DMS79 treated with DMSO at 0.1 percent for 48 hours (cell line): ENCODE results near the gene SPEM1.

Experiments
- DNase-seq: peaks from one replicate; lab custom pipeline; 2025; lab: John Stamatoyannopoulos, UW

SPEM1 gene

DNA sequence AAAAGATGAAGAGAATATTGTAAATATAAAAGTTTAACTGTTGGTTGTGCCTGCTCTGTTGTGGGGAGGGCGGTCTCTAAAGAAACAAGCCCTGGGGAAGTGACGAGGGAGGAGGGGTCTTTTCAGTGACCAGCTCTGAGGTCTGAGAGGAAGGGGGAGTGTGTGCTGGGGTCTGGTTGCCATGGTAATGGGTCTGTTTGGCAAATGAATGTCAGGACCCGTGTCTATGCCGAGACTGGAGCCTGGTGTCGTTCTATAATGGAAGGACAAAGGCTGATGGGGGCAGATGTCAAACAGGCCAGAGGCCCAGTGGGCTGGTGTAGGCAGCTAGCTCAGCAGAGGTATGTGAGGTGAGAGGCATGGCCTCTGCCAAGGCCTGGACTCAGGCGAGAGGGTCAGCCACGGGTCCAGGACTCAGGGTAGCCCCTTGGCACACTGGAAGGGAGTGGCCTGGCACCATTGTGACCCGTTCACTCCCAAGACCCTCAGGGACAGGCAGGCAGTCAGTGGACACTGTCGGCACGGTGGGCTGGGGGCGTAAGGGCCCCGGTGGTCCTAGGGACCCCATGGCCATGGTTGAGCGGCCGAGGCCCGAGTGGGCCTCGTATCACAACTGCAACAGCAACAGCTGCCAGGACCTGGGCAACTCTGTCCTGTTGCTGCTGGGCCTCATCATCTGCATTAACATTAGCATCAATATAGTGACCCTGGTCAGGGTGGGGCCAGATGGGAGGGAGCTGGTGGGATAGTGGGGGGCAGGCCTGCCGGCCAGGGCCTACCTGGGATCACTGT, at the start of gene SPEM1:
TSS of gene SPEM1 (plus strand) at position 506 of the 792 bp plus-strand sequence. CDS start at position 567, 61 bp downstream.
- no peak for DNase-seq

GRCh38 chr17:7370853-7371252, 49.3 kb upstream of the SPEM1 start:
- no peak for DNase-seq

DNA sequence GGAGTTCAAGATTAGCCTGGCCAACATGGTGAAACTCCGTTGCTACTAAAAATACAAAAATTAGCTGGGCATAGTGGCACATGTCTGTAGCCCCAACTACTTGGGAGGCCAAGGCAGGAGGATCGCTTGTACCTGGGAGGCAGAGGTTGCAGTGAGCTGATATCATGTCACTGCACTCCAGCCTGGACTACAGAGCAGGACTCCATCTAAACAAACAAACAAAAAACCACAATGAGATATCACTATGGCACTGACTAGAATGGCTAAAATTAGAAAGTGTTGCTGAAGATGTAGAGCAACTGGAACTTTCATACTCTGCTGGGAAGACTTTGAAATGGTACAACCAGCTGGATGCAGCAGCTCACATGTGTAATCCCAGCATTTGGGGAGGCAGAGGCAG, 45.8 kb upstream of the SPEM1 start:
- no peak for DNase-seq

- DNase-seq = no peak
These were observed 41.0 kb upstream of the SPEM1 start for GRCh38 chr17:7379134-7379533.

- peak; percentile 39 for DNase-seq
These were observed 39.8 kb upstream of the SPEM1 start for GRCh38 chr17:7380321-7380720.

- peak; percentile 44 for DNase-seq
These were observed 39.1 kb upstream of the SPEM1 start, which contains the start of gene TNK1 for GRCh38 chr17:7380855-7381683. Gene TNK1, plus strand, starts transcription at chr17:7381089. Its CDS starts 1,838 bp downstream, at chr17:7382927.

GRCh38 chr17:7382901-7383300, 37.2 kb upstream of the SPEM1 start:
- no peak for DNase-seq

DNA sequence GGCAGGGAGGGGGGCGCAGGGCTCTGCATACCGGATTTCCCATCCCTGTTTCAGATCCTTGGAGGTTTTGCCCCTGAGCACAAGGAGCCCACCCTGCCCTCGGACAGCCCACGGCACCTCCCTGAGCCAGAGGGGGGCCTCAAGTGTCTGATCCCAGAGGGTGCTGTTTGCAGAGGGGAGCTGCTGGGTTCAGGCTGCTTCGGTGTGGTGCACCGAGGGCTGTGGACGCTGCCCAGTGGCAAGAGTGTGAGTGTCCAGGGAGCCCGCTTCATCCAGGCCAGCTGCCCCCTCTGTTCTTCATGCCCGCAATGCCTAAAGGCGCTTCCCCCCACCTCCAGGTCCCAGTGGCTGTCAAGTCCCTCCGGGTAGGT, 36.8 kb upstream of the SPEM1 start:
- DNase-seq = no peak

DNA sequence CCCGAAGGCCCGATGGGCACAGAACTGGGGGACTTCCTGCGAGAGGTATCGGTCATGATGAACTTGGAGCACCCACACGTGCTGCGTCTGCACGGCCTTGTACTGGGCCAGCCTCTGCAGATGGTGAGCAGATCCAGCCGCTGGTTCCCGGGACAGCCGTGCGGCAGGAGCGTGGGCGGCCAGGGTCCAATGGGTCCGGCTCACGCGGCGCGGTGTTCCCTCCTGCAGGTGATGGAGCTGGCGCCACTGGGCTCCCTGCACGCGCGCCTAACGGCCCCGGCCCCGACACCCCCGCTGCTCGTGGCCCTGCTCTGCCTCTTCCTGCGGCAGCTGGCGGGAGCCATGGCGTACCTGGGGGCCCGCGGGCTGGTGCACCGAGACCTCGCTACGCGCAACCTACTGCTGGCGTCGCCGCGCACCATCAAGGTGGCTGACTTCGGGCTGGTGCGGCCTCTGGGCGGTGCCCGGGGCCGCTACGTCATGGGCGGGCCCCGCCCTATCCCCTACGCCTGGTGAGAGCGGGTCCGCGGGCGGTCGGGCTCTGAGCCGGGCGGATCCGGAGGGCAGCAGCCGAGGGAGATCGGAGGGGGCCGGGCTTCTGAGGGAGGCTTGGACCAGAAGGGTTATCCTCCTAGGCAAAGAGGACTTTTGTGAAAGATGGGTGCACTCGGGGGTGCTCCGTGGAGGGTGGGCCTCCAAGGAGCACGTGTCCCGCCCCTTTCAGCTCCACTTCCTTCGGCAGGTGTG, 36.2 kb upstream of the SPEM1 start:
- DNase-seq = peak; percentile 69

- DNase-seq = no peak
These were observed 35.5 kb upstream of the SPEM1 start for GRCh38 chr17:7384489-7385081.

DNA sequence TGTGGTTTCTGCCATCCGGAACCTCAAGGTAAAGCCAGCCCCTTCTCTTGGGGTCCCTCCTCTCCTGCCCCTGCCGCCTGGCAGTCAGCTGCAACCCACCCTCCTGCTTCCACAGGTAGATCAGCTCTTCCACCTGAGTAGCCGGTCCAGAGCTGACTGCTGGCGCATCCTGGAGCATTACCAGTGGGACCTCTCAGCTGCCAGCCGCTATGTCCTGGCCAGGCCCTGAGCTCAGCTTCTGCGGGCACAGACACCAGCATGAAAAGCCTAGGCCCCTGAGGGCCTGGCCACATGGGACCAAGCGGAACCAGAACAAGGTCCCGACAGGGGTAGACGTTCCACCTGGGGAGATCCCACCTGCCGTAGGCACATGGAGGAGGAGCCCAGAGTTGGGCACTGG, 31.3 kb upstream of the SPEM1 start:
- no peak for DNase-seq

DNA sequence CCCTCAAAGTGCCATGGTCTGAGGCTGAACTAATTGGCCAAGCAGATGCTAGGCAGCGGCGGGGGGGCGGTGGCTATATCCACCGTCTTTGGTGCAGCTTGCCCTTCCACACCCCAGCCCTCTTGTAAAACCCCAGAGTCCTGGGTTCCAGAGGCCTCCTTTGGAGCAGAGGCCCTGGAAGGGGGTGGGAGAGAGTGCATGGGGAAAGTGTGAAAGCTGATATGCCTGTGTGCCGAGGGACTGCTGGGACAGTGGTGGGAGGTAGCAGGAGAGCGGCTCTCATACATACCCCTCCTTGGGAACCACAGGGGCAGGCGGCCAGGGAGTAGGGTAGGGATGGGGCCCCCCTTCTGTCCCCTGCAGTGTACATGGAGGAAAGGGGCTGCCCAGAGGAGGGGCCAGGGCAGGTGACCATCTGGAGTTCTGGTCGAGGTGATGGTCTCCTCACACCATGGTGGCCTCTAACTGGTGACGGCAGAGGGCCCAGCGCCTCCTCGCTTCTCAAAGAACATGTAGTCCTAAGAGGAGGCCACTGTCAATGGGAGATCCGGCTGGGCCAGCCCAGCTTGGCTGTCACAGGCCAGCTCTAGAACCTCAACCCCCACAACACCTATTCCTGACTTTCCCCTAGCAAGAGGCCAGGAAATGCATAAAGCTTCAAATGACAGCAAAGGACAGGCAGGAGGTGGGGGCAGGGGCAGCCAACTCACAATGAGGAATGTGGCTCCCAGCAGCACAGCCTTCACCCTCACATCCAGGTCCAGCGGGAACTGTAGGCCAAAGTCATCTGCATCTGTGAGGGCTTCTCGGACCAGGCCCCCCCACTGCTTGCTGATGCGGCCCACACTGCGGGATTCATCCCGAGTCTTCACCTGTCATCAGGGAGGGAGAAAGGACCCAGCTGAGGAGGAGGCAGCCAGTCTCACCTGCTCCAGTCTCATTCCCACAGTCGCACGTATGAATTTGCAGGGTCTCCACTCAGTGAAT, 29.9 kb upstream of the SPEM1 start:
- no peak for DNase-seq

DNA sequence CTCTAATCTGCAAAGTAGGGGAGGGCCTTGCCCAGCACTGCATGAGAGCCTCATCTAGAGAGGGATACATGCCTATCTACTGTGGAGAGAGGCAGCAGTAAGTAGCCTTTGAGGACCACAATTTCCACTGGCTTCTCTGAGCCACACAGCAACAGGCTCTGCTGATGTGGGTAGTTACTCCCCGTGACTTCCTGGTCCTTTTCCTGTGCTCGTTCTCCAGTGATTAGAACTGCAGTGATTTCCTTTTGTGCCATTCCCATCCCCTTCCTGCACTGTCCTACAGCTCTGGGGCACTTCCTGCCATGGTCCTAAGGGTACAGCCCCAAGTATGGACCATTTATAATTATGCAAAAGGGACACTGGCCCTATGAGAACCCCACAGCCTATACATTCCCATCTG, 28.8 kb upstream of the SPEM1 start:
- no peak for DNase-seq

GRCh38 chr17:7392696-7393612, 27.2 kb upstream of the SPEM1 start:
- DNase-seq = no peak

DNA sequence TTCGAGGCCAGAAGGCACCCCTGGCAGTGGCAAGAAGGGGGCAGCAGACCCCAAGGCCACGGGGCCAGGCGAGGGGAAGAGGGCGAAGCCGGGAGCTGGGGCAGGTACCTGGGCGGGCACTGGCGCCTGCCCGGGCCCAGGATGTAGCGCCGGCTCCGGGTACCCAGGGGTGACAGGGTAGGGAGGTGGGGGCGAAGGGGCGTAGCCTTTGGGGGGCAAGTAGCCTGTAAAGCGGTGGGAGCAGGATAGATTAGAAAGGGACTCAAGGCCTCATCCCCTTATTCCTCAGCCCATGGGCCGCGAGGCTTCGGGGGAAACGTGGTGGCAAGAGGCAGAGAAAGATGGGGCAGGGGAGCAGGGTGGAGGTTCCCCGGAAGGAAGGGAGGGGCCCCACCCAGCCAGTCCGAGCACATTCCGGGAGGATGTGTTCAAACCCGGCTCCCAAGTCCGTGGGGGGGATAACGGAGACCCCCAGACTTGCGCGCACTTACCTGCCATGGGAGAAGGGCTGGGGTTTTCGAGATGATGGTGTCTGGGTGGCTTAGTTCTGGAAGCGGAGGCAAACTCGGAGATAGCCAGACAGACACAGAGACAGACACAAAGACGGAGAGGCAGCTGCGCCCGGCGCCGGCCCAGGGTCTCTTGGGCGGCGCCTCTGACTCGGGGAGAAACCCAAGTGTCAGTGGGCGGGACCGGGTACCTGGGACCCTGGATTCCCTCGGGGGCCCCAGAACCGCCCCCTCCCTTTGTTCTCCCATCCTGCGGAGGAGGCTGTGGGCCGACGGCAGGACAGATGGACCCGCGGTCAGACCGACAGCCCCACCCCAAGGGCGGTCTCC, 26.3 kb upstream of the SPEM1 start:
- peak; percentile 81 for DNase-seq

GRCh38 chr17:7394452-7395191, 25.5 kb upstream of the SPEM1 start, which contains the start of gene PLSCR3:
Gene PLSCR3, minus strand, starts transcription at chr17:7394525. Its CDS starts 415 bp downstream, at chr17:7394110.
- DNase-seq = peak; percentile 81

DNA sequence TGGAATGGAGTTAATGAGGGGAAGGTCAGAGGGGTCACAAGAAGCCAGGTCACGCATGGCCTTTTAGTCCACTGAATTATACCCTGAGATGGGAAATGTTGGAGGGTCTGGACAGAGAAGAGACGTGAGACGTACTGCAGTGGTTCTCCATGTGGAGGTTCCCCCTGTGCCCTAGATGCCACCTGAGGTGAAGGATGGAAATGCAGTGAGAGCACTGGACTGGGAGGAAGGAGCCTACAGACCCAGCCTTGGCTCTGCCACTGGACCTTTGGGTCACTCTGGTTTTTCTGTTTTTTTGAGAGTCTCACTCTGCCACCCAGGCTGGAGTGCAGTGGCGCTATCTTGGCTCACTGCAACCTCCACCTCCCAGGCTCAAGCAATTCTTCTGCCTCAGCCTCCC, 24.0 kb upstream of the SPEM1 start:
- no peak for DNase-seq

GRCh38 chr17:7398612-7399011, 21.5 kb upstream of the SPEM1 start:
- DNase-seq = no peak
